ENCODE measurements around the gene GALNT17.

GALNT17 gene

GRCh38 chr7:71372991-71373390 lies 241.0 kb downstream of the GALNT17 start:
- no peaks in the 10 kb centered on the region for H3K79me2 ChIP-seq (ENCODE audit: insufficient read depth, low read length)
- H3K4me3 ChIP-seq (ENCODE audit: low read length, poor library complexity, severe bottlenecking): no peak overlapping the region
- no peak for TF ChIP-seq CTCF (conservative IDR thresholded peaks at IDR 0.05; ENCODE audit: low read length)
- TF ChIP-seq EZH2phosphoT487 (IDR thresholded peaks at IDR 0.05; ENCODE audit: borderline replicate concordance): no peak

GRCh38 chr7:71377062-71377461 lies 245.1 kb downstream of the GALNT17 start:
- Histone ChIP-seq H3K4me1 (ENCODE audit: insufficient read depth, low read length, poor library complexity, severe bottlenecking) (no peaks in the 10 kb centered on the region), H3K9me3 (ENCODE audit: insufficient read depth, low read depth, low read length) (peaks cover 16% of the 10 kb centered on the region; the same call in 1 of the 2 replicates), H3K36me3 (ENCODE audit: insufficient read depth, low read length) (no peaks in the 10 kb centered on the region), H3K4me2 (ENCODE audit: low read depth, low read length, poor library complexity, severe bottlenecking) (no peak overlapping the region), H3K4me3 (ENCODE audit: low read length, poor library complexity, severe bottlenecking) (no peak overlapping the region), H3K9ac (ENCODE audit: low read depth, low read length, poor library complexity, severe bottlenecking) (no peak overlapping the region), H2AFZ (ENCODE audit: low read length) (no peak overlapping the region), H3K9me2 (replicated peaks; ENCODE audit: low read depth, low read length) (no peaks in the 10 kb centered on the region), H4K20me1 (ENCODE audit: insufficient read depth, low read length, poor library complexity, severe bottlenecking) (no peaks in the 10 kb centered on the region), H3K79me2 (ENCODE audit: insufficient read depth, low read length) (no peaks in the 10 kb centered on the region), H3F3A (ENCODE audit: low read depth) (no peaks in the 10 kb centered on the region), H3K27me3 (ENCODE audit: insufficient read depth, low read length, poor library complexity, severe bottlenecking) (no peaks in the 10 kb centered on the region)
- TF ChIP-seq EZH2phosphoT487 (IDR thresholded peaks at IDR 0.05; ENCODE audit: borderline replicate concordance) (no peak), CTCF (conservative IDR thresholded peaks at IDR 0.05; ENCODE audit: low read length) (no peak)

More at GRCh38 chr7:71372991-71373390, 241.0 kb downstream of the GALNT17 start:
- H3K4me1 ChIP-seq (ENCODE audit: insufficient read depth, low read length, poor library complexity, severe bottlenecking): no peaks in the 10 kb centered on the region
- no peak overlapping the region for H3K9ac ChIP-seq (ENCODE audit: low read depth, low read length, poor library complexity, severe bottlenecking)
- no peaks in the 10 kb centered on the region for H4K20me1 ChIP-seq (ENCODE audit: insufficient read depth, low read length, poor library complexity, severe bottlenecking)
- no peaks in the 10 kb centered on the region for H3K27me3 ChIP-seq (ENCODE audit: insufficient read depth, low read length, poor library complexity, severe bottlenecking)
- no peaks in the 10 kb centered on the region for H3K9me2 ChIP-seq (replicated peaks; ENCODE audit: low read depth, low read length)
- H3K36me3 ChIP-seq (ENCODE audit: insufficient read depth, low read length): no peaks in the 10 kb centered on the region
- H2AFZ ChIP-seq (ENCODE audit: low read length): no peak overlapping the region
- no peaks in the 10 kb centered on the region for H3F3A ChIP-seq (ENCODE audit: low read depth)
- peaks cover 11% of the 10 kb centered on the region; the same call in 1 of the 2 replicates for H3K9me3 ChIP-seq (ENCODE audit: insufficient read depth, low read depth, low read length)
- H3K4me2 ChIP-seq (ENCODE audit: low read depth, low read length, poor library complexity, severe bottlenecking): no peak overlapping the region

GRCh38 chr7:71377469-71377868 lies 245.5 kb downstream of the GALNT17 start:
- H3K9ac ChIP-seq (ENCODE audit: low read depth, low read length, poor library complexity, severe bottlenecking): no peak overlapping the region
- peaks cover 16% of the 10 kb centered on the region; the same call in 1 of the 2 replicates for H3K9me3 ChIP-seq (ENCODE audit: insufficient read depth, low read depth, low read length)
- H3K4me3 ChIP-seq (ENCODE audit: low read length, poor library complexity, severe bottlenecking): no peak overlapping the region
- H3K36me3 ChIP-seq (ENCODE audit: insufficient read depth, low read length): no peaks in the 10 kb centered on the region
- no peaks in the 10 kb centered on the region for H3K4me1 ChIP-seq (ENCODE audit: insufficient read depth, low read length, poor library complexity, severe bottlenecking)
- H4K20me1 ChIP-seq (ENCODE audit: insufficient read depth, low read length, poor library complexity, severe bottlenecking): no peaks in the 10 kb centered on the region
- H3K9me2 ChIP-seq (replicated peaks; ENCODE audit: low read depth, low read length): no peaks in the 10 kb centered on the region
- H3F3A ChIP-seq (ENCODE audit: low read depth): no peaks in the 10 kb centered on the region
- H2AFZ ChIP-seq (ENCODE audit: low read length): no peak overlapping the region
- H3K27me3 ChIP-seq (ENCODE audit: insufficient read depth, low read length, poor library complexity, severe bottlenecking): no peaks in the 10 kb centered on the region
- TF ChIP-seq EZH2phosphoT487 (IDR thresholded peaks at IDR 0.05; ENCODE audit: borderline replicate concordance): no peak
- TF ChIP-seq CTCF (conservative IDR thresholded peaks at IDR 0.05; ENCODE audit: low read length): no peak
- no peak overlapping the region for H3K4me2 ChIP-seq (ENCODE audit: low read depth, low read length, poor library complexity, severe bottlenecking)
- no peaks in the 10 kb centered on the region for H3K79me2 ChIP-seq (ENCODE audit: insufficient read depth, low read length)

All from Loucy (cell line).